ENCODE measurements around the gene TSPAN2.

TSPAN2 gene

GRCh38 chr1:115088871-115089419, 358 bp downstream of the TSPAN2 start:
- H3K4me3 ChIP-seq (ENCODE audit: low read depth, low read length), result no peak overlapping the region
- DNase-seq (ENCODE audit: low read depth), result no peak
- no peak for TF ChIP-seq CTCF (IDR thresholded peaks at IDR 0.05; ENCODE audit: insufficient read depth, low read depth, low read length, missing control alignments)

DNA sequence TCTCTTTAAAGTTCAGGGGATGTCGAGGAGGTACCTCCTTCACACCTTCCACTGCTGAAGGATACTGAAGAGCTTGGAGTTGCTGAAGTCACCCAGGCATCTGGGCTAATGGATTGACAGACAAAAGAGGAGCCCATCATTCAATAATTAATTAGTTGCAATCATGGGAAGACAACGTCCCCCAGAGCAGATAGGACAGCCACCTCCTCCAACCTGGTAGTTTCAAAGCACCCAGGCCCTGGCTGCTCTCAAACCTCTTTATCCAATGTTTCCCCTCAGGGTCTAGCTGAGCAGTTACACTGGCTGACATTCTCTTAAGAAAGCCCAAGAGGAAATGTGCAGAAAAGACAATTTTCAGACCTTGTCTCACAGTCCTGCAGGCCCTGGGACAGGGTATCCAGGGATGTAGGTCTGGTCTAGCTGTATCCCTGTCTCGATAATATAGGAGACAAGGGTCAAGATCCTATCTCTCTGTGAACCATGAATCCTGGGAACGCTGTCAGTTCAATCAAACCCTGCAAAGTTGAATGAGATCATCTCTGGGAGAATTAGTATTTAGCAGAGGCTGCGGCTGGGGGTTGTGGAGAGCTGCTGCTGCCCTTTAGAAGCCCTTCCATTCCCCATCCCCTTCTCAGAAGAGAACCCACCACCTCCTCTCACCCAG, 1.1 kb downstream of the TSPAN2 start:
- no peak for TF ChIP-seq CTCF (IDR thresholded peaks at IDR 0.05; ENCODE audit: insufficient read depth, low read depth, low read length, missing control alignments)
- H3K4me3 ChIP-seq (ENCODE audit: low read depth, low read length), result no peak overlapping the region
- DNase-seq (ENCODE audit: low read depth), result no peak

GRCh38 chr1:115086176-115086830, 3.0 kb downstream of the TSPAN2 start:
- DNase-seq (ENCODE audit: low read depth), result no peak
- TF ChIP-seq CTCF (IDR thresholded peaks at IDR 0.05; ENCODE audit: insufficient read depth, low read depth, low read length, missing control alignments), result no peak
- no peak overlapping the region for H3K4me3 ChIP-seq (ENCODE audit: low read depth, low read length)

DNA sequence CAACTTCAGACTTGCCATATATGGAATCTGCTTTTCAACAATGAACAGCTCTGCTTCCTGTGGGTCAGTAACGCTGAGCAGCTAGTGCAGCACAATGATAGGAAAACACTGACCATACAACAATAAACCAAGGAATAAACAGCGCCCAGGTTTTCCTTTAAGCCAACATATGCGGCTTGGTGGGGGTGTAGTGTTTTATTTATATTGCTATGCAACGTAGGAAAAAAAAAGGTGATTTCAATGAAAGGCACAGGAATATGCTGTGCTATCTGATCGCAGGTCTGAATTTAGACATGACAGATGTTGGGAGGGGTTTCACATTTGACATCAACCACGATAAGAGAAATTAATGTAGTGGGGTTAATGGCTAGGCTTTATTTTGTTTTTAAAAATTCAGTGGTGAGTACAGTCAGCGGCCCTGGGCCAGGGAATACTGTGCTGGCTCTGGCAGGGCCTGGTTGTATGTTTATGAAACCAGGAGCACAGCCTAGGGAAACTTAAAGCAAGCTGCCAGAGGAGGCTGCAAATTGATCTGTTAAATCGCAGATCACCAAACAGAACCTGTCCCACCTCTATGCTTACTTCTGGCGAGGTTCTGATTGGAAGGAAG, 4.3 kb downstream of the TSPAN2 start:
- no peak overlapping the region for H3K4me3 ChIP-seq (ENCODE audit: low read depth, low read length)
- no peak for DNase-seq (ENCODE audit: low read depth)
- TF ChIP-seq CTCF (IDR thresholded peaks at IDR 0.05; ENCODE audit: insufficient read depth, low read depth, low read length, missing control alignments), result no peak

GRCh38 chr1:115082949-115083348, 6.4 kb downstream of the TSPAN2 start:
- H3K4me3 ChIP-seq (ENCODE audit: low read depth, low read length), result no peak overlapping the region
- no peak for DNase-seq (ENCODE audit: low read depth)
- no peak for TF ChIP-seq CTCF (IDR thresholded peaks at IDR 0.05; ENCODE audit: insufficient read depth, low read depth, low read length, missing control alignments)

- H3K4me3 ChIP-seq (ENCODE audit: low read depth, low read length), result no peak overlapping the region
- no peak for TF ChIP-seq CTCF (IDR thresholded peaks at IDR 0.05; ENCODE audit: insufficient read depth, low read depth, low read length, missing control alignments)
- no peak for DNase-seq (ENCODE audit: low read depth)
Measured at GRCh38 chr1:115078708-115079107, 10.6 kb downstream of the TSPAN2 start.

All from GM12865 (cell line).